ENCODE results near the gene MYCT1.
"Not testable (repeated sequence)": the region's sequence is repeated elsewhere in the genome, so short reads cannot be mapped to it uniquely, and the experiment has no call there.

Gene MYCT1, protein sequence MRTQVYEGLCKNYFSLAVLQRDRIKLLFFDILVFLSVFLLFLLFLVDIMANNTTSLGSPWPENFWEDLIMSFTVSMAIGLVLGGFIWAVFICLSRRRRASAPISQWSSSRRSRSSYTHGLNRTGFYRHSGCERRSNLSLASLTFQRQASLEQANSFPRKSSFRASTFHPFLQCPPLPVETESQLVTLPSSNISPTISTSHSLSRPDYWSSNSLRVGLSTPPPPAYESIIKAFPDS

DNA sequence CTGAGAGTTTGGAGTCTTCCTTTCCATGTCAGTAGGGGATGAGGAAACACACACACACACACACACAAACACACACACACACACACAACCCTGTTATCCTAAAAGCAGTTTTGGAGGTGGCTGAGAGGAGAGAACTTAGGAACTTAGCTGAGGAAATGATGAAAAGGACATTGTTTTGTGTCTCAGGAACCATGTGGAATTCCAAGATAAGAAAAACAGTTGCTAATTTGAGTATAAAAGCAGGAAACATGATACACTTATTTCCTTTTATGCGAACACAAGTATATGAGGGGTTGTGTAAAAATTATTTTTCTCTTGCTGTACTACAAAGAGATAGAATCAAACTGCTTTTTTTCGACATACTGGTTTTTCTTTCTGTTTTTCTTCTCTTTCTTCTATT lies at the start of gene MYCT1:
Gene MYCT1, plus strand, starts transcription at position 264 of the 400 bp plus-strand sequence. Its CDS starts 6 bp downstream, at position 270.
- DNase-seq, result no peak

DNA sequence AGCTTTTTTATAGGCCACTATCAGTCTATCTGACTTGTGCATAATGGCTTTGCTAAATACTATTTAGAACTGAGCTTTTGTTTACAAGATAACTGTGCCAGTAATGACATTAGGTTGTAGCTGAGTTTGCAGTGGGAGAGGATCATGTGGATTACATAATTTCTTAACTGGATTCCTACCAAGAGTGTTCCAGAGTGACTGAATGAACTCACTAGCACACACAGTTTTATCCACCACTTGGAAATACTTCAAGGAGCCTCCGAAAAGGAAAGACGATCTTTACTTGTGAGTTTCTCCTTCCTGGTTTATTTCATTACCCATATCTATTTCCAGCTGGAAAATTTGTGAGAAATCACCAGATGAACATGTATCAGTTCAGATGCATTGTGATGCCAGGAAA lies 49.6 kb upstream of the MYCT1 start:
- DNase-seq, result no peak

DNA sequence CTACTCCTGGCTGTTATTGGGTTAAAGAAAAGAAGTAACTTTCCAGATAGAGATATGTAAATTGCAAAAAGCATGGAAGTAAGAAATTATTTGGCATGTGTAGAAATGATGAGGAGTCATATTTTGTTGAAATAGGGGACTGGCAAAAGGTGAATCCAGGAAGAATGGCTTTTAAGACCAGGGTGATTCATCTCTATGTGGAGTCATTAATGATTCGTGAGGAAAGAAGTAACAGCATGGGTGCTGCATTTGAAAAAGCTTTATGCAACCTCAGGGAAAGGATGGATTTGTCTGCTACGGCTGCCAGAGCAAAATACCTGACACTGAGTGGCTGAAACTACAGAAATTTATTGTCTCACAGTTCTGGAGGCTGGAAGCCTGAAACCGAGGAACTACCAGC lies 45.7 kb upstream of the MYCT1 start:
- no peak for DNase-seq

DNA sequence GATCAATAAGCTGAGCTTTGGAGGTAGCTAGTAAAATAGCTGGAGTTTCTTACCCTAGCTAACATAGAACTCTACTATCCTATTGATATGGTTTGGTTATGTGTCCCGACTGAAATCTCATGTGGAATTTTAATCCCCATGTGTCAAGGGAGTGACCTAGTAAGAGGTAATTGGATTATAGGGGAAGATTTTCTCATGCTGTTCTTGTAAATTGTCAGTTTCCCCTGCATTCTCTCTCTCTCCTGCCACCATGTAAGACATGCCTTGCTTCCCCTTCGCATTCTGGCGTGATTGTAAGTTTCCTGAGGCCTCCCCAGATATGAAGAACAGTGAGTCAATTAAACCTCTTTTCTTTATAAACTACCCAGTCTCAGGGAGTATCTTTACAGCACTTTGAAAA lies 35.9 kb upstream of the MYCT1 start:
- no peak for DNase-seq

DNA sequence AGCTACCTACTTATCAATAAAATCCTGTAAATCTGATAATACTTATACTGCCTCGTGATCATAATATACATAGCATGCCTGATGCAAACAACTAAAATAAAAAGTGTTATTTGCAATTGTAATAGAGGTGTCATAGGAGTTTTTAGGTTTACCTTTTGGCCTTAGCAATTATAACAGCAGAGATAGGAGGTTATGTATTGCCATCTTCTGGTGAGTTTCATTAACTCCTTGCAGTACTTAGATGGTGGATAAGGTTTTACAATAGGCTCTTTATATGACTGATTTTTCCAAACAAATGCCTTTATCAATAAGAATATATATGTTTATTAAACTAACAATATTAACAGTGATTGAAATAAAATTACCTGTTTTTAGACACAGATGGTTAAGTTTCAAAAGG lies 27.8 kb upstream of the MYCT1 start:
- peak; percentile 5 for DNase-seq

DNA sequence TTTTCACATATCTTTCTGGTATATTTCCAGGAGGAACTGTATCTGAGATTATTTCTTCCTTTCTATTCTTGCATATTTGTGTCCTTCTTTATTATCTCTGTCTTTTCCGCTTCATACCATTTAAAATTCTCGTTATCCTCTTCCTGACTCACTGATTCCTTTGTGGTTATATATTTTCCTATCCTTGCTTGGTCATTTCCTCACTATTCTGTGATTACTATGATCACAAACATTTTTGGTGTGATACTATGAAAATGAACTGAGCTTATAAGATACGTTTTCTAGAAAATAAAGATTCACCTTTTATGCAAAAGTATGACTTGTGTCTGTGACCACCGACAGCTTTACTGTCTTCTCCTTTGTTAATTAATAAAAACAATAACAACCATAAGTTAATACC lies 26.5 kb upstream of the MYCT1 start:
- DNase-seq, result no peak

DNA sequence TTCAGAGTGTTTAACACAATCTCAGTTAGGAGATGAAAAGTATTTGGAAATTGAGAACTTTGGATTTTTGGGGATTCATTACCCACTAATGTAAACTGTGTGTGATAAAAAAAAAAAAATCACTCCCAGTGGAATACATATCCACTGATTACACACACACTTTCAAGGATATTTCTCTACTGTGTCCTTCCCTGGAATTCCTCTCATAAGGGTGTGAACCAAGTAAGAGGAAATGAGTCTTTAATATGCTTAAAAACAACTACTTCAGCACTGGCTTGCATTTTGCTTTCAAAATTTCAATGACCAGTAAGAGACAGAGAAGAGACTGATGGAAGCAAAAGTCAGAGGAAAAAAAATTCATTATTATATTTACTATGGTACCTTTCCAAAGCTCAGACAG lies 24.5 kb upstream of the MYCT1 start:
- DNase-seq, result no peak

DNA sequence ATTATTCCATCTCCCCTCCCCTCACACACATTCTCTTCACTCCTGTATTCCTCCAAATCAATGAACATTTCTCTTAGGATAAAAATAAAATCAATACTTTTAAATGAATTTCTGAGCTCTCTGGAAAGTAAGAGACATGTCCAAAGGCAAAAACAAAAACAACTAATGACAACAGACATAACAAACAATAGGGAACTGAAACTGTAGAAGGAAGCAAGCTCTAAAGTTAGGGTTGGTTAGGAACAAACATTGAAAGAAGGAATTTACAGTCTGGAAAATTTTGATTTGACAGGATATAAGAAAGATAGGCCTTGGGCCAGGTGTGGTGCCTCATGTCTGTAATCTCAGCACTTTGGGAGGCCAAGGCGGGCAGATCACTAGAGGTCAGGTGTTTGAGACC lies 17.5 kb upstream of the MYCT1 start:
- no peak for DNase-seq

DNA sequence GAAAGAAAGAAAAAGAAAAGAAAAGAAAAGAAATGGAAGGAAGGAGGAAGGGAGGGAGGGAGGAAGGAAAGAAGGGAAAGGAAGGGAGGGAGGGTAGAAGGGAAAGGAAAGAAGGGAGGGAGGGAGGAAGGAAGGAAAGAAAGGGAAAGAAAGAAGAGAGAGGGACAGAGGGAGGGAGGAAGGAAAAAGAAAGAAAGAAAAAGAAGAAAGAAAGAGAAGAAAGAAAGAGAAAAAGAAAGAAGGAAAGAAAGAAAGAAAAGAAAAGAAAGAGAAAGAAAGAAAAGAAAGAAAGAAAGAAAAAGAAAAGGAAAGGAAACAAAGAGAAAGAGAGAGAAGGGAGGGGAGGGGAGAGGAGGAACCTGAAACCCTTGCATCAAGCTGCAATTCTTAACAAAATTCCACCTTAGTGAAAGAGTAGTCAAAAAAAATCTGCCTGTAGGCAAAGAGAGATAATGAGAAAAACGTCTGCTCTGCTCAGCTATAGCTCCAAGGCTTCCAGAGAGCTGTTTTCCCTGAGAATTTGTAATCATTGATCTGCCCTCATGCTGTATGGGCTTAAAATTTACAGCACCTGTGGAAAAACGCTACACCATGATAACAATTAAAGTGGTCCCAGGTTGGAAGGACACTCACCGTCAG lies 16.7 kb upstream of the MYCT1 start:
- DNase-seq, result no peak

DNA sequence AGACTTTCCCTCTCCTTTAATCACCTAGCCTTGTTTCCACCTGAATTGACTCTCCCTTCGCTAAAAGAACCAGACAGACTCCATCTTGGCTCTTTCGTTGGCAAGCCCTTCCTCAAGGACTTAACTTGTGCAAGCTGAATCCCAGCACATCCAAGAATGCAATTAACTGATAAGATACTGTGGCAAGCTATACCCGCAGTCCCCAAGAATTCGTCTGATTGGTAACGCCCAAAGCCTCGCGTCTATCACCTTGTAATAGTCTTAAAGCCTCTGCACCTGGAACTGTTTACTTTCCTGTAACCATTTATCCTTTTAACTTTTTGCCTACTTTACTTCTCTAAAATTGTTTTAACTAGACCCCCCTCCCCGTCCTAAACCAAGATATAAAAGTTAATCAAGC lies 15.6 kb upstream of the MYCT1 start:
- DNase-seq, result no peak

DNA sequence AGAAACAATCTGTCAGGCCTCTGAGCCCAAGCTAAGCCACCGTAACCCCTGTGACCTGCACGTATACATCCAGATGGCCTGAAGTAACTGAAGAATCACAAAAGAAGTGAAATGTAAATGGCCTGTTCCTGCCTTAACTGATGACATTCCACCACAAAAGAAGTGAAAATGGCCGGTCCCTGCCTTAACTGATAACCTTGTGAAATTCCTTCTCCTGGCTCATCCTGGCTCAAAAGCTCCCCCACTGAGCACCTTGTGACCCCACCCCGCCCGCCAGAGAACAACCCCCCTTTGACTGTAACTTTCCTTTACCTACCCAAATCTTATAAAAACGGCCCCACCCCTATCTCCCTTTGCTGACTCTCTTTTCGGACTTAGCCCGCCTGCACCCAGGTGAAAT lies 14.8 kb upstream of the MYCT1 start:
- not testable (repeated sequence) for DNase-seq

DNA sequence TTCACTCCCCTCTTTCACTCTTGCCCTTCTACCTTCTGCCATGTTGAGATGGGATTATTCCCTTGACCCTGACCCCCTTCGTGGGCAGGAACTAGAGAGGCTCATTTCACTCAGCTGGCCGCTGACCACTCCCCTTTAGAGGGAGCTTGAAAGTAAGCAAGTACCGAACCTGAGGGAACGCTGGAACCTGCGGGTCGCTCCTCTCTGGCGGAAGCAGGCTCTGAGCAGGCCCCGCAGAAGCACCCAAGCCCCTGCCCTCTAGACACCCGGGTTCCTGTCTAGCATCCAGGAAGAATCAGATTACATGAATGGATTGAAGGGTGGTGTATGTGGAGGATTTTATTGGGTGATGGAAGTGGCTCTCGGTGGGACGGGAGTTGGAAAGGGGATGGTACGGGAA lies 11.9 kb upstream of the MYCT1 start:
- no peak for DNase-seq

DNA sequence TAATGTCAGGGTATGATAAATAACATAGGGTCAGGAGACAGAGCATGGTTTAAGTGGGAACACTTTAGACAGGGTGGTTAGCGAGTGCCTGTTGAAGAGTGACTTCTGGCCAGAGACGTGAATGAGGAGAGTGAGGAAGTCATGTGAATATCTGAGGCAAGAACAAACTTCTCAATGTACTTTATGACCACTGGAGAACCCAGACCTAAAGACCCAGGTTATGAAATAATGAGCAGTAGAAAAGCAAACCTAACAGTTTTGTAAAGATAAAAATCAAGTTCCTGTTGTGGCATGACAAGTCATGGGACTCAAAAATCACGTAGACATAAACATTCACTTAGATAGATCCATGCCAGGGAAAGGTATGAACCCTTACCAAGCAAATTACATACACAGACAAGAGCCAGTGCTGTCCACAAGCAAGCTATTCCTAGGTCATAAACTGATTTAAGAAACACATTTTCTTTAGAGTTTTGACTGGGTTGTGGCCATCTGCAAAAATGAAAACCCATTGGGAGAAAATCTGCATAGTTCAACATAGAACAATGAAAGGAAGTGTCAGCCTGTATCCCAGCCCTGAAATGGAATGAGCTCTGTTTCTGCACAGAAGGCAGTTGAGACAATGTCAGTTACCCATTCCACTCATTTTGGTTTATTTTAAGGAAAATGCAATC lies 2.2 kb upstream of the MYCT1 start:
- DNase-seq, result no peak

DNA sequence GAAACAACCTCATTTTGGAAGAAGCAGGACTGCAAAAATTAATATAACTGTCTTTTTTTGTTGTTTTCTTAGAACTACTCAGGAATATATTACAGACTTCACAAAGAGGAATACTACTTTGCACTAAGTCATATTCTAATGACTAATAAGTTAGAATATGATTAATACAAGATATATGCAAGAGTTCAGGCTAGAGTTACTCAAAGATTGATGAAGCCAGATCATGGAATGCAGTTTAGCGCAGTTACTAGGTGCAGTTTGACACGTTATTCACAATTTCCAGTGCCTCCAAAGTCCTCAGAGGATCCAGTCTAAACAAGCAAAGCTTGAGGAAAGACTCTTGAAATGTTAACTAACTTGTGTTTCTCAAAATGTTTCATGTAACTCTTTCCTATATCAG lies 1.2 kb upstream of the MYCT1 start:
- DNase-seq, result no peak

DNA sequence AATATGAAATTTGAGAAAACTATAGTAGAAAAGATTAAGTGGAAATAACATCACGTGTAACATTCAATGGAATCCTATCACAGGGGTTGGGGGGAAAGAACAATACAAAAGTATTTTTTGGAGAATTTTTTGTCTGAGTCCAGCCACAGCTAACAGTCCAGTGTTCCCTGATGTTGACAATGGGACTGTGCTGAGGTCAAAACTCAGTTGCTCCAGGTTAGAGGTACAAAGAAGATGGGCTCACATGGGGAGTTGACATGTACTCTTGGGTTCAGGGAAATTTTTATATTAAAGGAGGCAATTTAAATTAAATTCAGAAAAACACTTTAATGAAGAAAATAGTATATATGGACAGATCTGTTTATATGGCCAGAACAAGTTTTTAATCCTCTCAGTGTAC lies 995 bp downstream of the MYCT1 start:
- DNase-seq, result no peak

DNA sequence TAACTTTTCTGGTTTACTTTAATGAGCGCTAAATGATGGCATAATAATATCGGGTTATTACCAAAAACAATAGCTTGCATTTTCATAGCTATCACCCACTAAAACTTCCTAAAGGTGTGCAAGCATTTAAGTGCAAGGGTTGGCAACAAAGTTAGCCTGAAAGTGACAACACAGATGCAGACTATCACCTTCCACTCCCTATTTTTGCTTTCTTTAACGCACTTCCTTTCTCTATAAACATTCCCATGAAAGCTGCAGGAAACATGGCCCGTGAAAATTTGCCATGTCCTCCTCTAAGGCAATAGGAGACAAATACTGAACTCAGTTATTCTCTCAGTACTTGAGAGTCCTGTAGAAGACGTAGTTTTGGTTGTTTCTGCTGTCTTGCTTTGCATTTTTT lies 2.7 kb downstream of the MYCT1 start:
- no peak for DNase-seq

DNA sequence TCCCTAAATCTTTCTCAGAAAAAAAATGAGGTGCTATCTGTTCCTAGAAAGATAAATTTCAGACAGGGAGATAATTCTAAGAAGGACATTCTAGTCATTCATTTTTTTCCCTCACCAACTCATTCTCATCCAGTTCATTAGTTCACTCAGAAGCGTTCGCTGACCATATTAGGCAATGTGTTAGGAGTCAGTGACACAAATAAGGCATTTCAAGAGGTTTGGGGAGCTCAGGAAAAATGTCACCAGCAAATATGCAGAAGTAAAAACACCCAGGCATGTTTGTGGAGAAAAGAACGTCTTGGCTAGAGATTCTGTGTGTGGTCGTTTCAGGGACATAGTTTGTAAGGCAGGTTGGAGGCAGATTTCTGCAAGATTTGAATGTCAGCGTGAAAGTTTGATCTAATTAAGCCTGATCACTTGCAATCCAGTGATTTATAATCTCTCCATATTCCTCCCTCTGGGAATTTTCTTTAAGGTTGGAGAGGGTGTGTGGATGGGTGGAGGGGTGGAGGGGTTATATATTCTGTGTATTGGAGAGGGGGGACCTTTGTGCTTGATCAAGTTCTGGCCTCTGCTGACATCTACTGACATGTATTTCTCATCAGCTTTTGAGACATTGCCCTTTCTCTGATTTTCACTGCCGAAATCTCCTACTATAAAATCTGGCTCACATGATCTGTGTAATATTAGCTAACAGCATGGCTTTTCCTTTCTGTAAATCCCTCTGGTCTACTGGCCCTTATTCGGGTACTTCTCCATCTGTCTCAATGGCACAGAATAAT lies 3.6 kb downstream of the MYCT1 start:
- DNase-seq, result no peak

DNA sequence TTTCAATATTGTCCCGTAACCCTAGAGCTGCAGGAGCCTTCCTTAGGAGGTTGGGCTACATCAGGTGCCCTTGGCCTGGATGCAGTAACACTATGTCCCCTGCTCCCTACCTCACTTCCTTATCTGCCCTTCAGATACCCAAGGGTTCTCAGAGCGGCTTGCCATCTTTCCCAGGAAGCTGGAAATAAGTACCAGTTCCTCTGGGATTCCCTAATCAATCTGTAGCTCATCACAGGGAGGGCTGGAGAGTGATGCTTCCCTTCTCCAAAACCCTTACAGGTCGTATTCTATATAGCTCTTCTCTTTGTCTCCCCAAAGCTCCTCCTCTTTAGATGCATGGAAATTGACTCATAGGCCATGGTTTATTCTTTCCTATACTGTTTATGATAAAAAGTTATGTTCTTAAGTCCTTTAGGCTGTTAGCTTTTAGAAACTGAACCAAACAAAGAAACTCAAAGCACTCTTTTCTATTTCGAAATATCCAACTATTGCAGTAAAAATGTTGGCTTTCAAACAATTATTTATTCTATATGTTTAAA lies 4.2 kb downstream of the MYCT1 start:
- no peak for DNase-seq

DNA sequence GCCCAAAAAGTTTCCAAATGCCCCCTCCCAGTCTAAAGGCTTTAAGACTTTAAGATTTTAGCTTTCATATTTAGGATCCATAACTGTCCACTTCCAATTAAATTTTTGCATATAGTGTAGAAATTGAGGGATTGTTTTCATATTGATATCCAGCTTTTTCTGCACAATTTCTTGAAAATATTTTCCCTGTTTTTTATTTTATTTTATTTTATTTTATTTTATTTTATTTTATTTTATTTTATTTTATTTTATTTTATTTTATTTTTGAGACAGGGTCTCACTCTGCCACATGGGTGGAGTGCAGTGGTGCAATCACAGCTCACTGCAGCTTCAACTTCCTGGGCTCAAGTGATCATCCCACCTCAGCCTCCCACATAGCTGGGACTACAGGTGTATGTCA lies 6.1 kb downstream of the MYCT1 start:
- DNase-seq, result not testable (repeated sequence)

DNA sequence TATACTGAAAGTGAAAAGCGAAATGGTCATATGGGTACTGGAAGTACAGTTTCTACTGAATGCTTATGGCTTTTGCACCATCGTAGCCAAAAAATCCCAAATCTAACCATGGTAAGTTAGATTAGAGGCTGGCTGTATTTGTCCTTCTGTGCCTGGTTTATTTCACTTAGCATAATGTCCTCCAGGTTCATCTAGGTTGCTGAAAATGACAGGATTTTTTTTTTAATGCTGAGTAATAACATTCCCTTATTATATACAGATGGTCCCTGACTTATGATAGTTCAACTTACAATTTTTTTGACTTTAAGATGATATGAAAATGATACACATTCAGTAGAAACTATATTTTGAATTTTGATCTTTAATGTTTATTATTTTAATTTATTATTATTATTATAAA lies 7.6 kb downstream of the MYCT1 start:
- DNase-seq, result no peak

DNA sequence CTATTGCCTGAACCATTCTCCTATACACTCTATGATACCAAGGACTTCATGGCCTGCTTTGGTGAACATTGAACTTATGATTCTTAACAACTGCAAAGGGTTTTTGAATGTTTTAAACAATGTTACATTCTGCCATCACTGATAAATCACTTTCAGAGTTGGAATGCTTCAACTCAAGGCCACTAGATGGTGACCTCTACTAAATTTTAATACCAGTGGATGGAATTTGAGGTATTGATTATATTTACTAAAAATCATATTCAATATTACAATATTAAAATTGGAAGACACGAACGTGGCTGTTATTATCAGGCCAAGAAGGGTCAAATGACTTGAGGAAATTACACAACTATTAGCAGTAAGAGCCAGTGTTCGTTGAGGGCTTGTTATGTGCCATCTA lies 18.6 kb downstream of the MYCT1 start:
- DNase-seq, result no peak

DNA sequence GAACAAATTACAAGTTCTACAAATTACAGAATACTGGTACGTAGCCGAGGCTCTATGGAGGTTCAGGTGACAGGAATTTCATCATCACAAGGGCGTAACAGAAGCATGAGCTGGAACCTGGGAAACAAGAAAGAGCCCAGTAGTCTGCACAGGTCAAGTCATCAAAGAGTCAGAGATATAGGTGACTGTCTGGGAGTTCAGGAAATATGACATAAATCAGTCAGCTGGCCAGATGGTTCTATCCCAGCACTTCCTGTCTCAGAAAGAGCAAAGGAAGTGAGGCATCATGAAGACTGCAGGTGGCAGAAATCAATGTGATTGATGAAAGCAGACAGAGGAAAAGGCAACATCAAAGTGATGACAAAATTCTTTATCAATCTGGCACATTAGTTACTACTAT lies 23.3 kb downstream of the MYCT1 start:
- no peak for DNase-seq

DNA sequence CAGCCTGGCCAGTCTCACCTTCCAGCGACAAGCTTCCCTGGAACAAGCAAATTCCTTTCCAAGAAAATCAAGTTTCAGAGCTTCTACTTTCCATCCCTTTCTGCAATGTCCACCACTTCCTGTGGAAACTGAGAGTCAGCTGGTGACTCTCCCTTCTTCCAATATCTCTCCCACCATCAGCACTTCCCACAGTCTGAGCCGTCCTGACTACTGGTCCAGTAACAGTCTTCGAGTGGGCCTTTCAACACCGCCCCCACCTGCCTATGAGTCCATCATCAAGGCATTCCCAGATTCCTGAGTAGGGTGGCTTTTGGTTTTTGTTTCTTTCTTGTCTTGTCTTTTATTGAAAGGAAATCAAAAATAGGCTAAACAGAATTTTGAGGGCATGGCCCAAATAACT lies 24.3 kb downstream of the MYCT1 start:
- DNase-seq, result no peak

DNA sequence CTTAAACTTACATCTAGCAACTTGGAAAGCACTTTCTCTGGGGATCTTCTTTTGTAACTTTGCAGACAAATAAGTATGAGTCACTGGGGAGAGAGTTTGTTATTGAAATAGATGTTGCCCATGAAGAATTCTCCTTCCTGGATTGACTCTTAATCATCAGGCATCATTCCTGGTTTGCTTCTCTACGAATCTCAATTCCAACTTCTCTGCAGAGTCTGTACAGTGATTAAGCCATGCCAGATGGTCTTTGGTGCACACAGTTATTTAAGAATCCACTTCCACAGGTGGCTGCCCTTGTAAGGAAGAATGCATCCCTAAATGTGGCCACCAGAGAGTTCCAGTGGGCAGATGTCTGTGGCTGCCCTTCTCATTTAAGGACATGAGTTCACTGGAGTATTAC lies 25.7 kb downstream of the MYCT1 start:
- peak; percentile 5 for DNase-seq

All from NCI-H2171 treated with DMSO at 0.1 percent for 48 hours (cell line).